Measurements from ENCODE around the gene SND1.

Gene SND1

DNA sequence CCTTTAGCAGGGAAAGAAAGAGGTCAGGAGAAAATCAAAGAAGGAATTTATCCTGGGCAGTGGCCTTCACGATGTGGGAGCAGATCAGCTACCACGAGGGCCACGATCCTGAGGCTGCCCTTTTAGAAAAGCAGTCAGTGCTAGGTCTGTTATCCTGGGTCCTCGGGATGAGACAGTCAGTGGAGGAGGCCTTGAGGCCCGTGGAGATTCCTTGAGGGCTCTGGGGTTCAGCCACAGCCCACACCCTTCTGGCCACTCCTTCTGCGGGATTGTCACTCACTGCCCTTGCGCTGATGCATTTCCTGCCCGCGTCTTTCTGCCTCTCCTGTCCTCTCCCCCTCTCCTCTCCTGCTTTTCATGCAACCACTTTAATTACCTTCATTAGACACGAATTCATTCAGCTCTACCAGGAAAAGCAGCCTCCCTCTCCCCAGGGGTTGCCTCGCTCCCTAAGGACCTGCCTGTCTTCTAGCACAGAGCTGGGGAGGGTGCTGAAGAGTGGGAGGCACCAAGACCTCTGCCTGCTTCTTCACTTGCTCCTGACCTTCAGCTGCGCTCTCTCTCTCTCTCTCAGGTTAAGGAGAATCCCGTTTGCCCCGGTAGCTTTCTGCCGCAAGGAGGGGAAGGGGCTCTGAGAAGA, 421.8 kb downstream of the SND1 start:
- DNase-seq (ENCODE audit: low read depth) = no peak

DNA sequence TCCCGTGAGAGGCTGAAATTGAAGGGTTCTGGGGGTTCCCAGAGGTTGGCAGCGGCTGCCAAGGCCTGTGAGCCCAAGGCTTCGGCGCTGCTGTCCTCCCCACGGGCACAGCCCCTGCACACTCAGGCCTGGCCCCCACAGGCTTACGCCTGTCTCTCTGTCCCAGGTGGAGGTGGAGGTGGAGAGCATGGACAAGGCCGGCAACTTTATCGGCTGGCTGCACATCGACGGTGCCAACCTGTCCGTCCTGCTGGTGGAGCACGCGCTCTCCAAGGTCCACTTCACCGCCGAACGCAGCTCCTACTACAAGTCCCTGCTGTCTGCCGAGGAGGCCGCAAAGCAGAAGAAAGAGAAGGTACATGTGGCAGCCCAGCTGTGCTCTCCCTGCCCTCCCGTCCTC, 422.3 kb downstream of the SND1 start:
- DNase-seq (ENCODE audit: low read depth) = no peak

DNA sequence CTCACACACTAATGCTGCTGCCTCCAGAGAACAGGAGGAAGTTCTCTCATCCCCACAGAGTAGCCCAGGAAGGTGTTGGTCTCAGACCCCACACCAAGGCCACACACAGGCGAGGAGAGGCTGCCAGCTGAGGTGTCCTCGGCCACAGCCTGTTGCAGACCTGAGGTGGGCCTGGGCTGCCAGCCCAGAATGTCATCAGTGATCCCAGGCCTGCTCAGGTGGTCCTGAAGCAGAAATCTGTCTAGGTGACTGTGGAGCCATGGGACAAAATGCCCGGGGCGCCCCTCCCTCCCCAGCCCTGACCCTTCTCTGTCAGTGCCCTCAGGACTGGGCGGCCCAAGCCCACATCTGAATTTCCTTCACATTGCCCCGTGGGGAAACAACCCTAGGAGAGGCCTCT, 422.7 kb downstream of the SND1 start:
- no peak for DNase-seq (ENCODE audit: low read depth)

DNA sequence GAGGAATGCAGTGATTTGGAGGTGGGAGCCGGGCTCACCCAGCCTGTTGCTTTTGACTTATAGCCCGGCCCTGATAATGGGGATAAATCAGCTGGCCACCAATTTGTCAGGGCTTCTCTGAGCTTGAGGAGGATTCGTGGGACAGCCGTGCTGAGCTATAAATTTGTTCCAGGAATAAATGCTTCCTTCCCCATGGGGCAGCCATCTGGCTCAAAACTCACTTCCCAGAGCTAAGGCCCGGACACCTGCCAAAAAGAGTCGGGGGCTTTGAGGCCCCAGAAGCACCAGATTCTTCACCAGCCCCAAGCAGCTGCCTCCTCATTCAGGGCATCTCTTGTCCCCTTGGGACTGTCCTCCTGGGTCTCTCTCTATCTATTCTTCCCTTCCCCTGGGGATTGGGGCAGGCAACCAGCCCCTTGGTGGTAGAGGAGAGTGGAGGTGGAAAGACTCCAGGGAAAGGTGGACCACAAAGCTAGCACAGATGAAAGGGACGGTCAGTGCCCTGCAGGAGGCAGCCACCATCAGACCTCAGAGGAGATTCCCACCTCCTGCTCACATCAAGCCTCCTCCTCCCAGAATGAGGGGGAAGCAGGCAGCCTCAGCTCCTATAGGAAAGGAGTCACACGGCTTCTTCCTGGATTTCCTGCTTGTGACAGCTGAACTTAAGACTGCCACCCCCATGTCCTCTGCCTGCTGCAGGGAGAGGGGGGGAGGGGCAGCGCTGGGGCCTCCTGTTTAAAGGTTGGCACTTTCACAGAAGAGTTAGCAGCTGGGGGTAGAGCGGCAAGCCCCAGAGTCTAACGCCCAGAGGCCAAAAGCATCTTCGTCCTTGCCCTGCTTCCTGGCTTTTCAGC, 423.5 kb downstream of the SND1 start:
- DNase-seq (ENCODE audit: low read depth) = no peak

DNA sequence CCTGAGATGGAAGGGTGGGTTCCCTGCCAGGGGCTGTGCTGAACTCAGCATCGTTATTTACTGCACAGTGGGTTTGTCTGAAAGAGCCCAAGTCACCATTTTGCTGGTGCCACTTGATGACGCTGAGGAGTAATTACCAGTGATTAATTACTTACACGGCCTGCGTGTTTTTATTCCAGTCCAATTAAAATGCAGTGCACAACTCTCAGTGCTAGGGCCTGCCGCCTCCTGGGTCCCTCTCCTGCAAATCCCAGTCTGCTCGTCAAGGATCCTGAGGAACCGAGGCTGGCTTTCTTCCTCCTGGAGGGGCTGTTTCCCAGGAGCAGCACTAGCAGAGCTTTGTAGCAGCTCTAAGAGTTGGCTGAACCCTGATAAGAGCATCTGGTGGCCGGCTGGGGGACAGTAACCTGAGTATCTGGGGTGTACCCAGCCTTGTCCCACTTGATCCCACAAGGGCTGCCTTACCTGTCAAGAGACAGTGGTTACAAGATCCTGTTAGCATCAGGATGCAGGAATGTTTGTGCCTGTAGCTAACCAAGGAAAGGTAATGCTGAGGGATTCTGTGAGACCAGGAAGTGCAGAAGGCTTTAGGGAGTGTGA, 424.3 kb downstream of the SND1 start:
- DNase-seq (ENCODE audit: low read depth) = no peak

DNA sequence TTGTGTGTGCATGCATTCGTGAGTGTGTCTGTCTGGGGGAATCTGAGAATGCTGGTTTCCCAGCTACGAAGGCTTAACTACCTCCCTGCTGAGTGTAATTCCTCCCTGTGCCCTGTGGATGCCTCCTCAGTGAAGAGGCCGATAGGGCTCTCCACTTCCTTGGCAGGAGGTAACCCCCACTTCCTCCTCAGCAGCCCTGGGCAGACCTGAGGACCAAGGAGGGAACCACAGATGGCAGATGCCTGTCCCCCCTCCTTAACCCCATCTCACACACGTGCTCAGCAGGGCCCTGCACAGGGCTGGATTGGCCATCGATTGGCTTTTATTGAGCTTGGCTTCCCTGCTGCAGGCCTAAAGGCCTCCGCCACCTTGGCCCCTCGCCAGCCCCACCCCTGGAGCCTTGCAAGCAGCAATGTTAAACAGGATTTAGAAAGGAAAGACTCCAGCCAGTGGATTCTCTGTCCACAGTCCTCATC, 424.8 kb downstream of the SND1 start:
- no peak for DNase-seq (ENCODE audit: low read depth)

DNA sequence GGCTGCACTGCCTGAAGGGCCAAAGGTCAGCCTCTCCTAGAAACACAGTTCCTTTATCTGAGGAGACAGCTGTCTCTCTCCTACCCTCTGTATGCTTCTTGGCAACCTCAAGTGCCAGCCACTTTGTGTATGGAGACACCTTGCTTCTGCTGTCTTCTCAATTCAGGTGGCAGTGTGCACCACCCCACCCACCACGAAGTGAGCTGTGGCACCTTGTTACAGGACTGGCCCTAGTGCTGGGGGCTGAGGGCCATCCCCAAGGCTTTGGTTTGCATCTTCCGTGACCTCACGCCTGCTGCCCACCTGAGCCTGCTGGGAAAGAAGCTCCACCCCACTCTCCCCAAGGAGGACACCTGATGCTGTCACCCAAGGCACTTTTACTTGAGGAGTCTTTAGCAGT, 426.3 kb downstream of the SND1 start:
- DNase-seq (ENCODE audit: low read depth) = no peak

DNA sequence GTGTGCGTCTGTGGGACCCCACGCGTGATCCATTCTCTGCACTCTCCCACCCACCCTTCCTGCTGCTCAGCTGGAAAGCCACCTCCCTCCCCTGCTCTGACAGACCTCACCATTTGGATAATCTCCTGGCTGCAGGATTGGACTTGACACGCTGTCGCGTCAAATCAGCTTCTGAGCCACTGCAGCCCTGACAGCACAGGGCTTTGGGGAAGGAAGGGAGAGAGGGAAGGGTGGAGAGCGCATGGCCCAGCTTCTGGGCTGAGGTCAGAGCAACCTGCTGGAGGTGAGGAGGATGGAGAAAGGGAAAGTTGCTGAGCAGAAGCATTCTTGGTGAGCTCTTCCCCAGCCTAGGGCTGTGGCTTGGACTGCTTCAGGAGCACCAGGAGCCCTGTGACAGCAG, 428.2 kb downstream of the SND1 start:
- no peak for DNase-seq (ENCODE audit: low read depth)

DNA sequence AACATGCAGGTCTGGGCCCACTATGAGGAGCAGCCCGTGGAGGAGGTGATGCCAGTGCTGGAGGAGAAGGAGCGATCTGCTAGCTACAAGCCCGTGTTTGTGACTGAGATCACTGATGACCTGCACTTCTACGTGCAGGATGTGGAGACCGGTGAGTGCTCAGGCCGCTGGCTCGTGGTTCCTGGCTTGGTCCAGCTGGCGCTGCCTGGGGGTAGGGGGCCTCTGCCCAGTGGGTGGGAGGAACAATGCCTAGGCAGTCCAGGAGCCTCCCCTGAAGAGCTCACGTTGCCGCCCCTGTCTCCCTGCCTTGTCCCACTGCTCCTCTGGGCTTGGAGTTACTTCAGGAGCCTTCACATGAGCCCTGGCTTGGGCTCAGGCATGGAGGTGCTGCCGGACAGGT, 429.4 kb downstream of the SND1 start:
- no peak for DNase-seq (ENCODE audit: low read depth)

DNA sequence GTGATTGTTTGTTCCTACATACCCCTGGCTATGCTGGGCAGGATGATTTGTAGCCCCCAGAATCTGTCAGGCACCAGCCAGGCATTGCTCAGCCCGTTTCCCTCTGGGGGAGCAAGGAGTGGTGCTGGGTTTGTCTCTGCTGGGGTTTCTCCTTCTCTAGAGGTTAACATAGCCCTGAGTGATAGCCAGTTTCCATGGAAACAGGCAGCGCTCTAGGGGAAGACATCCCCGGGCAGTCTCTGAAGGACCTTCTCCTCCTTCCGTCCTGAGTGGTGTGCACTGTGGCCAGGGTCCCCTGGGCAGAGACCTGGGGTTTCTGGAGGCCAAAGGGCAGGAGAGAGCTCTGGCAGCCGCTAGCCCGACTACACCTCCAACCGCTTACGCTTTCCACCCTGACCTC, 429.8 kb downstream of the SND1 start:
- DNase-seq (ENCODE audit: low read depth) = no peak

DNA sequence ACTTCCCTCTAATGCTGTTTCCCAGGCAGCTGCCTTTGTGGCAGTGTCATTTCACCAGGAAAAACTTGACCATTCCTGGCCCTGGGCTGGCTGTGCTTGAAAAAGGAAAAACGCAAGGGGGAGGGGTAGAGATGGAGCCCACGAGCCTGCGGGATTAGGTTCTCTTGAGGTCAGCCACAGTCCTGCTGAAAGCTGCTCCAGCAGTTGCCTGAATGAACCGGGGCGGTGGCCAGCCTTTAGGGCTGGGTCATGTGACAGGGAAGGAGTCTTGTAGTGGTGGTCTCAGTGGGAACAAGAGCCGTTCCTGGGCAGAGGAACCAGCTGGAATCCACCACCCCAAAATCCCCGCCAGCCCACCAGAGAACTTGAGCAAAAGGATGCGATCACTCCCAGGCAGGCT, 430.4 kb downstream of the SND1 start:
- DNase-seq (ENCODE audit: low read depth) = no peak

DNA sequence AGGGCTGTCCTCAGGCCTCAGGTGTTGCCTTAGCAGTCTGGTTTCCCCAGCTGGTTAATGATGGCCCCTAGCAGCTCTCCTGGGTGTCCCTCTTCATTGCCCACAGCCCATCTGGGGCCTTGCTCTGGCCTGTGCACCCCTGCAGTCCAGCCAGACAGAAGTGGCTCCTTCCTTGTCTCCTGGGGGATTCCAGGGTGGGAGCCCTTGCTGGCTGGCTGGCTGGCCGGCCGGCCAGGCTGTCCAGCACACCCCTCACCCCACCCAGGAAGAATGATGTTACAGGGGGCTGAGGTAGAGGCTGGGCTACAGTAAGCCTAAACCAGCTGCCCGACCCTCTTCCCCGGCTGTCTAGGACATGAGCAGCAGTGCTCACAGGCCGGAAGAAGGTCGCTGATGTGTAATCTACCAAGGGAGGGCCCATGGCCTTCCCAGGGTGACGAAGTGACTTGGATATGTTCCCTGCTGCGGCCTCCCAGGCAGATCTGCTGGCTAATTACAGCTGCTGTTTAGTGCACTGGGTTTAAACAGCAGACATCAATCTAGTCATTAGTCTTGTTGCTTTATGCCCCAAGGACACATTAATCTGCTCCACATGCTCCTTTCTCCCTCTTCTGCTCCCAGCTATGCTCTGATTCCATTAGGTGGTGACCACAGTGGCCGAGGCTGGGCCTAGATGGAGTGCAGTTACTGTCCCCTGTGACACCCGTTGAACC, 433.1 kb downstream of the SND1 start:
- no peak for DNase-seq (ENCODE audit: low read depth)

DNA sequence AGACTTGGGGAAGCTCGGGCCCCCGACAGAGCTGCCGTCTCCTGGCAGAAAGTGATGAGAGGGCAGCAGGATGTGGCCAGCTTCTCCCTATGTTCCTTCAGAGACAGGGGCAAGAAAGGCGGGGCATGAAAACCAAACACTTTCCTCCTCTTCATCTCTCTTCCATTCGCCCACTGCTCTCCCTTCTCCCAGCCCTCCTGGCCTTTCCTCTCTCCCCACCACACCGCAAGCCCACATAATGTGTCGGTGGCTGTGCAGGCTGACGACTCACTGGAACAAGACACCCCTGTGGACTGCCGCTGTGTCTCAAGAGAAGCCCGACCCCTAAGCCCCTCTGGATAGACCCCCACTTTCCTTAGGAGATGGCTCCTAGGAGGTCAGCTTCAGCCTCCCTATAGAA, 438.5 kb downstream of the SND1 start:
- no peak for DNase-seq (ENCODE audit: low read depth)

DNA sequence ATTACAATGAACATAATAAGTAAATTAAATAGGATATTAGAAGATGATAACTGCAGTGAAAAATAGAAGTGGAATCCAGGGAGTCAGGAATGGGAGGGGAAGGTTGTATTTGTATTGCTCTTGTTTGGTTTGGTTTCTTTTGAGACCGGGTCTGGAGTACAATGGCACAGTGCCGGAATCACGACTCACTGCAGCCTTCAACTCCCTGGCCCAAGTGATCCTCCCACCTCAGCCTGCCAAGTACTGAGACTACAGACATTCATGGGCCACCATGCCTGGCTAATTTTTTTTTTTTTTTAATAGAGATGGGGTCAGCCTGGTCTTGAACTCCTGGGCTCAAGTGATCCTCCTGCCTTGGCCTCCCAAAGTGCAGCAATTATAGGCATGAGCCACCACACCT, 439.1 kb downstream of the SND1 start:
- no peak for DNase-seq (ENCODE audit: low read depth)

DNA sequence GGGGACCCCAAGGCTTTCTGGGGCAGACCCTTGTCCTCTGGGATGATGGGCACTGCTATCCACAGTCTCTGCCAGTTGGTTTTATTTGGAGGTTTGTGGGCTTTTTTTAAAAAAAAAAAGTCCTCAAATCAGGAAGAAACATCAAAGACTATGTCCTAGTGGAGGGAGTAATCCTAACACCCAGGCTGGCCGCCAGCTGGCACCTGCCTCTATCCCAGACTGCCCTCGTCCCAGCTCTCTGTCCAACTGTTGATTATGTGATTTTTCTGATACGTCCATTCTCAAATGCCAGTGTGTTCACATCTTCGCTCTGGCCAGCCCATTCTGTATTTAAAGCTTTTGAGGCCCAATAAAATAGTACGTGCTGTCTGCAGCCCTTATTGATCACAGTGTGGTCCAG, 440.2 kb downstream of the SND1 start:
- no peak for DNase-seq (ENCODE audit: low read depth)

DNA sequence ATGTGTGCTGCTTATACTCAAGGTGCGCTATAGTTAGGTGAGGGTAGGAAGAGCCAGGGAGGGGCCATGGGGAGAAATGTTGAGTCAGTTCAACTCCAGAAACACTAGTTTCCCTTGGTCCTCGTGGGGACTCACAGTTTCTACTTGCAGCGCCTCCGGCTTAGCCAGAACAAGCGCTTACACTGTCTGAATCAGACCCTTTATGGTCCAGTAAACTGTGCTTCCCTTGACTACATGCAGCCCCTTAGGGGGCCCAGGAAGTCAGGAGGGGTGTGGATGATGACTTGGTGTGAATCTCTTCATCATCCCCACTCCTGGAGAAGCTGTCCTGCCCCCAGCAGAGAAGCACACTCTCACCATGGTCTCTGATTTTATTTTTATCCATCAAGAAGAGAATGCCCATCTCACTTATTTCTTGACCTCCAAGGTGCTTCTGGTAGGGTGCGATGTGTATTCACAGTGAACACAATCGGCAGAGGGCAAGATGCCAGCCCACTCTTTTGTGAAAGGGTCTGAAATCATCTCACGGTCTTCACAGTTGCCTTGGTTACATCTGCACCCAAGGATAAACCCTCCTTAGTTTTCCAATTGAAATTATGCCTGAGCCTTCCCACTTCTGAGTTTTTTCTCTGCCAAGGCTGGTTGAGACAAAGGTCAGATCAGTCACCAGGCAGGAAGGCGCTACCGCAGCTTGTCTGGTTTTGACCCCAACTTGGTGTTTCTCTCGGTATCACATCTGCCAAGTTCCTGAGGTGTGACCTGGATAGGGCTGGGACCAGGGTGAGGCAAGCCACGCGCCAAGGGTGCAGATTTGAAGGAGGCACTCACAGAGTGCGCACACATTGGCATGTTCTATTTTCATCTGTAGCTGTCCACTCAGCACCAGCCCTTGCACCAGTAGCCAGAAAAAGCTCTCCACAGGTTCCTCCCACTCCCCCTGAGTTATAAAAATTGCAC, 441.9 kb downstream of the SND1 start:
- DNase-seq (ENCODE audit: low read depth) = no peak

DNA sequence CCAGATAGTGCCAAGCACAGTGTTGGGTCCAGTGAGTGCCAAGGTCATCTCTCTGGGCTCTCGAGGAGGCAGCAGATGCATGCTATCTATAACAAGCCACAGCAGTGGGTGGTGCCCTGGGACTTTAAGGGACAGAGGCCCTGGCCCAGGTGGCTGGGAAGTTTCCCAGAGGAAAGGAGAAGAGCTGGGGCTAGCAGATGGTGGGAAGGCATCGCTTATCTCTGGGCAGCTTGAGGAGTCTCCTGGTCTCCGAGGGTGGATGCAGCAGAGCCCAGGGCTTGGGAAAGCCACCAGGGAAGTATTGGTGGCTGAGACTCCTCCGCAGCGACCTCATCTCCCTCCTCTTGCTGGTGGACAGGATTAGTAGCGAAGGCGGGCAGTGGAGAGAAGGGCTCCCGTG, 442.7 kb downstream of the SND1 start:
- no peak for DNase-seq (ENCODE audit: low read depth)

DNA sequence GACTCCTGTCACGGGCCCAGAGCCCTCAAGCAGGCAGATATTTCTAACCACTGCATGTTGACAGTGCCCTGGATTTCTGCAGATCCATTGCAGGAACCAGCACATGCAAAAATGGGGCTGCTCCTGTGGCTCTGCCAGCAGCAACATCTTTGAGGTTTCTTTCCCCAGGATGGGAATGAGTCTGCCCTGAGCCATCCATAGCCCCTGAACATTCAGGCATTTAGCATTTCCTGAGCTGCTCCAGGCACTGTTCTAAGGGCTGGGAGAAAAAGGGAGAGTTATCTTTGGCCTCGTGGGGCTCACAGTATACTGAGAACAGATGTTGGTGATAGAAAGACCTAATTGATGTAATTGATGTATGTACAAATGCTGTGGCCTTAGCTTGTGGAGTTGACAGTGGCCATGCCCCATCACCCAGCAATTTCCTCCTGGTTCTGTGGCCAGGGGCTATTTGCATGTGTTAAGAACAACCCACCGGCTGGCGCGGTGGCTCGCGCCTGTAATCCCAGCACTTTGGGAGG, 445.3 kb downstream of the SND1 start:
- no peak for DNase-seq (ENCODE audit: low read depth)

DNA sequence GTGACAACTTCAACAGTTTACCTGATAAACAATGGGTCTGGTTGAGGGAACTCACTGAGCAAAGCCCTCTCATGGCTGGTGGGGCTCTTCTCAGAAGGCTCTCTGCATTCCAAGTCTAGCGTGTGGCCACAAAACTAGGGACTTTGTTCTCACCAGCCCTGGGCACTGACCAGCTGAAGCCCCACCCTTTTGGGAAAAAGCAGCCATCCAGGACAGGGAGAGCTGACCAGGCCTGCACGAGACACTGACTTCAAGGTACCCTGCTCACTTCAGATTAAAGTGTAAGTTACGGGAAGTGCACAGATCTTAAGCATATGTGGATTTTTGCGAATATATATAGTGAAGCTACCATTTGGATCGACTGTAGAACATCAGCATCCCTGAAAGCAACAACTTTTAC, 446.6 kb downstream of the SND1 start:
- DNase-seq (ENCODE audit: low read depth) = no peak

DNA sequence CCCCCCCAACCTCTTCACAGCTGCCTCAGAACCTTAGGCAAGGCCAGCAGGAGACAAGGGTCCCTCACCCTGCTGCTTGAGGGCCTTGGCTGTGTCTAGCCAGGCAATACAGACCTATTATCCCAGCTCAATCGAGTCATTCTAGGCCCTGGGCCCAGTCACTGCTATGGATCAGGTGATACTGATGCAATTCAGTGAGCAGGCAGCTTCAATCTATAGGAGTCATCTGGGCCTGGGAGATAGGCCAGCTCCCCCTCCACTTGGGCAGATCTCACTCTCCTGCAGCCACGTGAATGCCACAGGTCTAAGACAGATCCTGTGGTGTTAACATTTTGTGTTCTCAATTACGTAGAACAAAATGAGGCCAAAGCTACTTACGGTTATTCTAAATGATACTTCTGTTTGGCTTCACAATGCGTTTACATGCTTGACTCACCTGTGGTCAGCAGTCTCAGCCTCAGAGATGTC, 447.2 kb downstream of the SND1 start:
- DNase-seq (ENCODE audit: low read depth) = no peak

Data from HS-27A (cell line).